Stimulated activated CD8-positive, alpha-beta memory T cell treated with anti-CD3 and anti-CD28 coated beads, Interleukin-12 subunit alpha, Interleukin-12 subunit beta, amount 100 ng/mL, for 24 hours (primary cell): ENCODE data around the gene NPPB.

ENCODE experiments used
- DNase-seq: peaks from one replicate; pipeline ENCODE4 v3.0.0-alpha.2; 2020; ENCODE audit errors: extremely low read depth

NPPB gene

DNA sequence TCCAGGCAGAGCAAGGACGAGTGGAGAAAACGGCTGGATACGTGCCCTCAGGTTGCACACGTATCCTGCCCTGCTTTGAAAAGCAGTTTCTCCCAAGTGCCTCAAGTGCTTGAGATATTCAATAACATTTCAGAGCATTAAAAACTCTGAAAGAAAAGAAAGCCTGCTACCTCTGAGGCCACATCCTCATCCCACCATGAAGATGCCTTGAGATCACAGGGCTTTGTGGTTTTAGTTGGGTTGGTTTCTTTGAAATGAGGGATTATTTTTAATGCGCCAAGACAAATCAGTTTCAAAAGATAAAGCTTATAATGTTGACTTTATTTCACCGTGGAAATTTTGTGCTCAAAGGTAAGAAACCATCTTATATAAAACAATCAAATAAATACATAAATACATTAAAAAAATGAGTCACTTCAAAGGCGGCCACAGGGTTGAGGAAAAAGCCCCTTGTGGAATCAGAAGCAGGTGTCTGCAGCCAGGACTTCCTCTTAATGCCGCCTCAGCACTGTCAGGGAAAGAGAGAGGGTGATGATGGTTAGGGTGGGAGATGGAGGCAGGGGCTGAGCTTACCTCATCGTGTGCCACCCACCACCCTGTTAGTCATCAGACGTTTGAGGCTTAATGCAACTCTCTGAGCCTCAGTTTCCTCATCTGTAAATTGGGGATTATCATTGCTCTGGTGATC, 1.4 kb downstream of the NPPB start:
- no peak for DNase-seq

DNA sequence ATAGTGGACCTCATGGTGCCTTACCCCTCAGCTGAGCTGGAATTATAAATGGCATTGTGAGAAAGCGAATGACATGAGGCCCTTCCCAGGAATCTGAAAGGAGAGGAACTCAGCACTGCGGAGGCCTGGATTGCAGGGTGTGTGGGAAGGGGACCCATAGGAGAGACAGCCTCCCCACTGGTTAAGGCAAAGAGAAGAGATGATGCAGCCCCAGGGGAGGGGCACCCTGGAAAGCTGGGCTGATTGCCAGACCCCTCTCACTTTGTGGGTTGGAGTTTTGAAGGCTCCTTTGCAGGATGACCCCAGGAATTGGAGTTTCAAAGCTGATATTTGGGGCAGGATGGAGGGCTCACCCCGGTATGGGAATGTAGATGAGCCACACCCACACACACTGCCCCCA, 2.0 kb downstream of the NPPB start:
- no peak for DNase-seq

DNA sequence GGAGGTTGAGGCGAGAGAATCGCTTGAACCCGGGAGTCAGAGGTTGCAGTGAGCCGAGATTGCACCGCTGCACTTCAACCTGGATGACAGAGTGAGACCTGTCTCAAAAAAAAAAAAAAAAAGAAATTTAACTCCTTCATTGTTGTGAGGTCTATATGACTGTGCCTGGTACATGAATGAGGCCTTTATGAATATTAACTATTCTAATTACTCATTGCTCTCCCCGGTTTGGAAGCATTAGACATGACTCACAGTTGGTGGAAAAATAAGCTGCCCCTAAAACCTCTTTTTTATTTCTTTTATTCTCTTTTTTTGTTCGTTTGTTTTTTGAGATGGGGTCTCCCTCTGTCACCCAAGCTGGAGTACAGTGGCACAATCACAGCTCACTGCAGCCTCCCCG, 3.3 kb downstream of the NPPB start:
- no peak for DNase-seq

DNA sequence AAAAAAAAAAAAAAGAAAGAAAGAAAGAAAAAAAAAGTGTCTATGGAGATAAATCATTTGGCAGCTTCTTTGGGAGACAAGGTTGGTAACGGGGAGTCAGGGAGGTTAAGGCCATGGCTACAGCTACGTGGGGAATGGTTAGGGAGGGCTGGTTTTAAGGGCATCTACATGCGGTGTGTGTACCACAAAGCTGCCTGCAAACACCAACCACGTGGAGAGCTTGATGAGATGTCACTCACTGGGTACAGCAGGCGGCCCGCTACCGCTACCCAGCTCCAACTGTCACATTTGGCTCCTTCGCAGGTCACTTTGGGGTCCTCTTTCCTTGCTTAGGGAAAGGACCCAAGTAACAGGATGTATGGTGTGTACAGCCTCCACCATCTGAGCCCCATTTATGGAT, 4.2 kb downstream of the NPPB start:
- no peak for DNase-seq

DNA sequence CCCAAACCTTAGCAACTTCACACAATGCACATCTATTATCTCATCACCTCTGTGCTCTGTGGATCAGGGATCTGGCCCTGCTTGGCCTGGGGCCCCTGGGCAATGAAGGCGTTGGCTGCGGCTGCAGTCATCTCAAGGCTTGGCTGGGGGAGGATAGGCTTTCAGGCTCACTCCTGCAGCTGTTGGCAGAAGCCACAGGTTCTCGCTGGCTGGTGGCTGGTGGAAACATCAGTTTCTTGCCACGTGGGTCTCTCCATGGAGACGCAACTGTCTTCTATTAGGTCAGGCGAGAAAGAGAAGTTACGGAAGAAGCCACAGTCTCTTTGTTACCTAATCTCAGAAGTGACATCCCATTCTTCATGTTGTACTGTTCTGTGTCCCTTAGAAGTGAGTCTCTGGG, 7.6 kb downstream of the NPPB start:
- no peak for DNase-seq

DNA sequence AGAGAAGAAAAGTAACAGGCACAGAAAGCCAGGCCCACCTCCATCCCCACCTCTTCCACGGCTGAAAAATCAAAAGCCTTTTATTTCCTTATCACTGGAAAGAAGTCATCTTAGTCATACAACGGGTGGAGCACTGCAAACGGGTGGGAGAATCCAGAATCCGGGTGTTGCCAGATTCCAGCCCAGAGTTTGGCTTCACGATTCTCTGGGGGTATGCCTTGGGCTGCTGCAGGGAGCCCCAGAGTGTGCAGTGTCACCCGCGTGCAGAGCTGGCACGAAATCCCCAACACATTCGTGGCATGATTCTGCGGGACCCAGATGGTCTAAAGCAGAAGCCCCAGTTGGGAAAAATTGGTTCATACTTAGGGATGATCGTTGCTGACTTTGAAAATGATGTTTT, 8.6 kb downstream of the NPPB start:
- no peak for DNase-seq

DNA sequence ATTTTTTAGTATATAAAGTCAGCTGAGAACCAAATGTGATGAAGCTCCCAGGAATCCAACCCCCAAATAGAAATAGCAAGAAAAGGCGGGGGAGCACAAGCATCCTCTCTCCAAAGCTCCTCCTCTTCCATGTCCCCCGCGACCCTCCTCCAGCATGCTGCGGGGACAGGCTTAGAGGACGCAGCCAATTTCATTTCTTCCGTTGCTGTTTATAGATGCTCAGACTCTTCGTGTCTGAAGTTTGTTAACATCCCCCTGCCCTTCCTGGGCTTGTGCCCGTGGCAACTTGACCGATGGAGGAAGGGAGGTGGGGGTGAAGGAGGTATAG, 10.4 kb downstream of the NPPB start:
- no peak for DNase-seq

DNA sequence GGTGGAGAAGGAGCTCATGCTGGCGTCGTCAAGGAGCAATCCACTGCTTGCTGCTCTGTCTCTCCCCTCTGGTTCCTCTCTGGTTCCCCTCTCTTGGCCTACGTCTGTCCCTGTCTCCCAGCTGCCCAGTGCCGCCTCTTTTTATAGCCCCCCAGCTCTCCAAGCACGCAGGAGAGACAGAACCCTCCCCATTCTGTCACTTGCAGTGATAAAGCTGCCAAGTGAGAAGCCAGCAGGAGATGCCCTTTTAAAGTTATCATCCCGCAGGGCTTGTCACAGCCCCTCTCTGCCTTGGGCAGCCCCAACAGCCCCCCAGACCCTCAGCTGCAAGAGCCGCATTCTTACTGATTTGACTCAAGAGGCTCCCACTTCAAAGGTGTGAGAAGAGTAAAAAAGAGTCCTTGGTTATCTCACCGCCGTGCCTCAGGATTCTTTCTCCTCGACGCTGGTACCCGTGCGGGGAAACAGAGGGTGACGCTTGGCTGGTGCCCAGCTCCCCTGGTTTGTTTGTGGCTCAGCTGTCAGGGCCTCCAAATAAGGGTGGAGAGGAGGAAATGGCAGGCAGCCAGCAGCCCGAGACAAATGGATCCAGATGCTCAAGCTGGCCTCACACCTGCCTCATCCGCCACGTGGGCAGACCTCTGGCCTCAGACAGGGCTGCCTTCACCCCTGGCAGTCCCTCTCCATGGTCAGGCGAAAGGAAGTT, 10.9 kb downstream of the NPPB start, which contains the start of gene NPPA:
TSS of gene NPPA (minus strand) at position 117 of the 706 bp plus-strand sequence. CDS start at position 18, 99 bp downstream.
- no peak for DNase-seq

DNA sequence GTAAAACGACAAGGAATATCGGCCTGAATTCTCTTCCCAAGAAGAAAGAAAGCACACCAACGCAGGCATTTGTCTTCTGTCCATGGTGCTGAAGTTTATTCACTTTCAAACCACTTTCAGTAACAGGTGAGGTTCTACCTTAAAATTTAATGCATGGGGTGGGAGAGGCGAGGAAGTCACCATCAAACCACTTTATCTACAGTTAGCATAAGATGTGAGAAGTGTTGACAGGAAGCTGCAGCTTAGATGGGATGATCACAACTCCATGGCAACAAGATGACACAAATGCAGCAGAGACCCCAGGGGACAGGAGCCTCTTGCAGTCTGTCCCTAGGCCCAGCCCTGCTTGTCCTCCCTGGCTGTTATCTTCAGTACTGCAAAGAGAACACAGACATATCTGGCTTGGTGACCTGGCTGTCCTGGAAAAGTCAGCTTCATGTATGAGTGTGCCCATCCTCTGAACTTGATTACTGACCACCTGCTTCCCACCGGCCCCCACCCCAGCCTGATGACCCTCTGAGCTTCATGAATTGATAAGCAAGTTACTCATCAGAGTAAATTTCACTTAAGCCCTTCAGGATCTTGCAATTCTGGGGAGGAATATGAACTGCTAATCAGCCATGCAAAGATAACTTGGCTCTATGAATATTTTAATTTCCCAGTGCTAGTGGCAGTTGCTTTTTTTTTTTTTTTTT, 13.0 kb downstream of the NPPB start:
- no peak for DNase-seq

DNA sequence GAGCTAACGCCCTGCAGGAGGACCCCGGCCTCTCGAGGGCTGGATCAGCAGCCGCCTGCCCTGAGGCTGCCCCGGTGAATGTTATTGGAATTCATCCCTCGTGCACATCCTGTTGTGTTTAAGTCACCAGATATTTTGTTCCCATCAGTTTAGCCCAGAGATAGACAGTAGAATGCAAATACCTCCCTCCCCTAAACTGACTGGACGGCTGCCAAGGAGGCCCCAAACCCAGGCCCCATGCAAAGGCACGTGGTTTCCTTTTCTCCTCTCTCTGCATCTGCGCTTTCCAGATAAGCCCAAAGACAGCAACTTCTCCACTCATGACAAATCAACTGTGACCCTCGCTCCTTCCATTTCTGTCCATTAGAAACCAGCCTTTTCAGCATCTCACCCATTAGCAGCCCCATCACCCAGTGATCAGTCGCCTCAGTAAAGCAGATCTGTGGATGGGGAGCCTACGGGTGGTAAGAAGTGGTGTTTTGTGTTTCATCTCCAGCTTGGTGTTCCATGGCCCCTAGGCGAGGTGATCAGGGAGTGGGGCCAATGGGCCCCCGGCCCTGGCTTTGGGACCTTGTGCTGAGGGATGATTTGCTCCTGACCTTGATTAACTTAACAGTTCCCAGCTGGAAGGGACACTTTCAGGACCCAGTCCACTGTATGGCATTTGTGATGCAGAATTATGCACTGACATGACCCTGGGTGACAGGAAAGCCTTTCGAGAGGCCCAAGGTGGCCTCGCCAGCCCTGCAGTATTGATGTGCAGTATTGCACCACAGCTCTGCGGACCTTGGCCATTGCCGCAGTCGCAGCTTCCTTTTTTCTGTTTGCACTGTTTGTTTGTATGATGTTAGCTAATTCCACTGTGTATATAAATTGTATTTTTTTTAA, 16.3 kb downstream of the NPPB start:
- no peak for DNase-seq

DNA sequence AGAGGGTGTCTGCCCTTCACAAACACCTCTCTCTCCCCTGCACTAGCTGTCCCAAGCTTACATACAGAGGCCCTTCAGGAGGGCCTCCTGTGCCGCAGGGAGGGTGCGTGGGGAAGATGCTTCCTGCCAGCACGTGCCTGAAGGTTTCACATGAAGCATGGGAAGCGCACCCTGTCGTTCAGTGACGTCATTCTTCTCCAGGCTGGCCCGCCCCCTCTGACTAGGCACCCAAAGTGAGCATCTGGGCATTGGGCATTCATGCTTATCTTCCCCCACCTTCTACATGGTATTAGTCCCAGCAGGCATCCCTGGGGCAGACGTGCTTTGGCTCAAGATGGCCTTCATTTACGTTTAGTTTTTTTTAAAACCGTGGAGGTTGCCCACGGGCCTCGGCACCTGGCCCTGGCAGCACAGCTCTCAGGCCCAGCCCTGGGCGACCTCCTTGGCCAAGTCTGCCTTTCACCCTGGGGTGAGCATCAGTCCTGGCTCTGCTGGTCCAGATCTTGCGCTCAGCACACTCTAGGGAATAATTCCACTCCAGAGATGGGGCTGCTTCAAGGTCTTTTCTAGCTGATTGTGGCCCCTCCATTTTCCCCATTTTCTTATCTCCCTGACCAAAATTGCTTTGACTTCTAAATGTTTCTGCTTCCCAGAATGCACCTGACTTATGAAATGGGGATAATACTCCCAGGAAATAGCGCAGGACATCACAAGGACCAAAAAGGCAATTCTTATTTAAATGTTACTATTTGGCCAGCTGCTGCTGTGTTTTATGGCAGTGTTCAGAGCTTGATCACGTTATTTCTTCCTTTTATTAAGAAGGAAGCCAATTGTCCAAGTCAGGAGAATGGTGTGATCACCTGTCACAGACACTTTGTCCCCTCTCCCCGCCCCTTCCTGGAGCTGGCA, 17.2 kb downstream of the NPPB start:
- DNase-seq: no peak

DNA sequence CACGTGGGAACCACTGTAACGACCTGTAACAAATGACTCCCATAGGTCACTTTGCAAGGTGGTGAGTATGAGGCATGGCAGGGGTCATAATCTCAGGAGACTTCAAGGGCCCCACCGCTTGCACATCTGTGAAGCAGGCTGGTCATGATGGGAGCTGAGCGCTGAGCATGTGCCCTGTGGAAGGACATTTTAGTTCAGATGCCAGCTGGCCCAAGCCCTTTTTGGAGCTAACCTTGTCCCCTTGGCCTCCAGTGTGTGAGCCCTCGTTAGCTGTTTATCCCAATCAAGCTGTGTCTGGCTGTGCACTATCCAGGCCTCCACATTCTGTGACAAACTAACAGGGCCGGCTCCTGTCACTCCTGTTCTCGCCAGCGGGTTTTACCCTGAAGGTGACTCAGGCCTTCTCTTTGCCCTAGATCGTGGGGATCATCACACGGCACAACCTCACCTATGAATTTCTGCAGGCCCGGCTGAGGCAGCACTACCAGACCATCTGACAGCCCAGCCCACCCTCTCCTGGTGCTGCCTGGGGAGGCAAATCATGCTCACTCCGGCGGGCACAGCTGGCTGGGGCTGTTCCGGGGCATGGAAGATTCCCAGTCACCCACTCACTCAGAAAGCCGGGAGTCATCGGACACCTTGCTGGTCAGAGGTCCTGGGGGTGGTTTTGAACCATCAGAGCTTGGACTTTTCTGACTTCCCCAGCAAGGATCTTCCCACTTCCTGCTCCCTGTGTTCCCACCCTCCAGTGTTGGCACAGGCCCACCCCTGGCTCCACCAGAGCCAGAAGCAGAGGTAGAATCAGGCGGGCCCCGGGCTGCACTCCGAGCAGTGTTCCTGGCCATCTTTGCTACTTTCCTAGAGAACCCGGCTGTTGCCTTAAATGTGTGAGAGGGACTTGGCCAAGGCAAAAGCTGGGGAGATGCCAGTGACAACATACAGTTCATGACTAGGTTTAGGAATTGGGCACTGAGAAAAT, 18.7 kb downstream of the NPPB start:
- no peak for DNase-seq

DNA sequence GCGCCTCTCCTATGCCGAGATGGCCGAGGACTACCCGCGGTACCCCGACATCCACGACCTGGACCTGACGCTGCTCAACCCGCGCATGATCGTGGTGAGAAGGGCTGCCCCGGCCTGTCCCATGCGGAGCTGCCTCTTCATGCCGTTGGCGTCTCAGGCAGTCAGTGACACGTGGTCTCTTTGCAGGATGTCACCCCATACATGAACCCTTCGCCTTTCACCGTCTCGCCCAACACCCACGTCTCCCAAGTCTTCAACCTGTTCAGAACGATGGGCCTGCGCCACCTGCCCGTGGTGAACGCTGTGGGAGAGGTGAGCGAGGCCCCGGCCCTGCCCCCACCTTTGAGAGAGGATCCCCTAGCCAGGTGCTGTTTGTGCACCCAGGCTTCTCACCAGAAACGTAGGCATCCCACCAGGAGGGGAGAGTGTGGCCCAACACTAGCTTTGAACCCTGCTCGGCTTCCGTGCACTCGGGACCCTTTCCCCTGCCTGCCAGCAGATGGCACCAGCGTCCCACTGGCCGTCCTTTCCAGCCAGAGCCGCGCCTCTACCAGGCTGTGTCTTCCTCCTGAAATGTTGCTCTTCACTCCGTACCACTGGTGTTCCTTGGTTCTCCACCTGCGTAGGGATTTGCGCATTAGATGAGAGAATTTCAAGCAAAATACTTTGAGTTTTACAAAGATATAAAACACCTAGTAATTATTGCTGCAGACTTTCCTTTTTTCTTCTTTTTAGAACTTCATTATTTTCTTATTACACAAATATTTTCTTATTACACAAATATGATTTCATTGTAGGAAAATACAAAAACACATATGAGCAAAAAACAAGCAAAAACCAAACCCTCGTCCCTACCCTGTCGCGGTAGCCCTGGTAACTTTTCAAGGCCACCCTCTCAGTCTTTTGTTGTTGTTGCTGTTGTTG, 20.1 kb downstream of the NPPB start:
- DNase-seq: peak; percentile 20

DNA sequence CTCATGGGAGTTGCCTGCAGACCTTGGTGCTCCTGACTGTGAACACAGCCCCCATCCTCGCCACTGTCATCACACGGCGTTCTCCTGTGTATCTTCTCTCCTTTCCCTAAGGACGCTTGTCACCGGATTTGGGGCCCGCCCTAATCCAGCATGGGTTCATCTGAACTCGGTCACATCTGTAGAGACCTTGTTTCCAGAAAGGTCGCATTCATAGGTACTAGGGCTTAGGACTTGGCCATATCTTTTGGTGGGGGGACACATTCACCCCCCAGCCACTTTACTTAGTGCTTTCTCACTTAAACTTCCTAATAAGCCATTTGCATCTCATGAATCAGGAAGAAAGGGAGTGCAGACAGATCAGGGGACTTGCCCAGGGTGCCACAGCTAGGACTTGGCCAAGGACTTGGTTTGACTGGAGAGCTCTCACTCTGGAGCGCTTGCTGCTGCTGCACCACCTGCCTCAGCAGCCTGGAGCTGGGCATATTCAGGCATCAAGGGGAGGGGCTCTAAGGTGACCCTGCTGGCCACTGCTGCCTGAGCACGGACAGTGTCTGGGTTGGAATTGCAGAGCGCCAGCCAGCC, 20.9 kb downstream of the NPPB start:
- no peak for DNase-seq

DNA sequence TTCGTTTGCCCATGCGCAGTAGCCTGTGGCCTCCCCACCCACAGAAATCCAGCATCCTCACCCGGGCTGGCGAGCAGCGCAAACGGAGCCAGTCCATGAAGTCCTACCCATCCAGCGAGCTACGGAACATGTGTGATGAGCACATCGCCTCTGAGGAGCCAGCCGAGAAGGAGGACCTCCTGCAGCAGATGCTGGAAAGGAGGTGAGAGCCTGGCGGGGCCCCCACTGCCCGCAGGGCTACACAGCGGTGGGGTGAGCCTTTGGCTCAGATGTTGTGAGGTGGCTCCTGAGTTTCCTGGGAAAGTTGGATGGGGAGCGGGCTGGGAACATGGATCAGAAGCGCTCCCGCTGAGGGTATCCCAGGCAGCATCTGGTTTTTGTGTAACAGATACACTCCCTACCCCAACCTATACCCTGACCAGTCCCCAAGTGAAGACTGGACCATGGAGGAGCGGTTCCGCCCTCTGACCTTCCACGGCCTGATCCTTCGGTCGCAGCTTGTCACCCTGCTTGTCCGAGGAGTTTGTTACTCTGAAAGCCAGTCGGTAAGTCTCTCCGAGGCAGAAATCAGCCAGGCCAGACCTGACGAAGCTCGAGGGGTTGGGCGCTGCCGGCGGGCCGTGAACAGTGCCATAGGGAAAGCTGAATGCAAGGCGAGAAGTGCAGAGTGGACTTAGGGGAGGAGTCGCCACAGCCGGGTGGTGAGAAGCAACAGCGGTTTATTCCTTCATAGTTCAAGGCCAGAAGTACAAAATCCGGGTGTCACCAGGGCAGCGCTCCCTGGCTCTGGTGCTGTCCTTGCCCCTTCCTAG, 21.6 kb downstream of the NPPB start:
- no peak for DNase-seq

DNA sequence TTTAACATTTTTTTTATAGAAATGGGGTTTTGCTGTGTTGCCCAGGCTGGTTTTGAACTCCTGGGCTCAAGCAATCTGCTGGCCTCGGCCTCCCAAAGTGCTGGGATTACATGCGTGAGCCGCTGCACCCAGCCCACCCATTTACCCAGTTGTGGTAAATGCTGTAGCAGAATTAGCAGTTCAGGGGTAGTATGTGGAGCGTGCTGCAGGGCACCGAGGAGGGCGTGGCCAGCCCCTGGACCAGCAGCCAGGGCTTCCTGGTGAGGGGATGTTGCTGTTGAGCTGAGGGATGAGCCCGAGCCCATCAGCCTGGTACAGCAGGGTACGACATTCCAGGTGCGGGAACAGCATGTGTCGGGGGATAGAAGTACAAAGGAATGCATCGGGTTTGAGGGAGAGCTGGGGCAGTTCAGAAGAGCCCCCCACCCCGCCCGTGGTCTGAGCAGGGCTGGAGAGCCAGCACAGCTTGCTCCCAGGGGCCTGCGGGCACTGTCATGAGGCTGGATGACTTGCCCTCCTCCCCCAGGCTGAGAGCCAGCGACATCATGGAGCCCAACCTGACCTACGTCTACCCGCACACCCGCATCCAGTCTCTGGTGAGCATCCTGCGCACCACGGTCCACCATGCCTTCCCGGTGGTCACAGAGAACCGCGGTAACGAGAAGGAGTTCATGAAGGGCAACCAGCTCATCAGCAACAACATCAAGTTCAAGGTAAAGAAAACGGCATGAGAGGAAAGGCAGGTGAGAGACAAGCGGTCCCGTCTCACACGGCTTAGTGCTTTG, 23.1 kb downstream of the NPPB start:
- DNase-seq: no peak

DNA sequence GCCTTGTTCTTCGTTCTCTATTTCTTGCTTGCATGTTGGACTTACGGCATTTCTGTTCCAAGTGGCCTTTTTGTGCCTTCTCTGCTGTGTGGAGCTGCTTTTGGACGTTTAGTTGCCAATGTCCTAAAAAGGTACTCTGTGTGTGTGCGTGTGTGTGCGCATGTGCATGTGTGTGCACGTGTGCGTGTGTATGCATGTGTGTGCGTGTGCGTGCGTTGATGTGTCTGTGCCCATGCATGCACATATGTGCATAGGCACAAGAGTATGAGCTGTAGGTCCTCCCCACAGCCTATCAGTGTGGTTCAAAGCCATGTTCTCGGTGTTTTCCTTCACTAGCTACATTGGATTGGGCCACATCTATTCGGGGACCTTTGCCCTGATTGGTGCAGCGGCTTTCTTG, 24.8 kb downstream of the NPPB start:
- DNase-seq: no peak
